ENCODE results near the gene LRRC37A.
A peak's percentile ranks its signal among the peaks of the same experiment; 100 is the strongest.
"Not testable (repeated sequence)": the region's sequence is repeated elsewhere in the genome, so short reads cannot be mapped to it uniquely, and the experiment has no call there.

Gene LRRC37A

DNA sequence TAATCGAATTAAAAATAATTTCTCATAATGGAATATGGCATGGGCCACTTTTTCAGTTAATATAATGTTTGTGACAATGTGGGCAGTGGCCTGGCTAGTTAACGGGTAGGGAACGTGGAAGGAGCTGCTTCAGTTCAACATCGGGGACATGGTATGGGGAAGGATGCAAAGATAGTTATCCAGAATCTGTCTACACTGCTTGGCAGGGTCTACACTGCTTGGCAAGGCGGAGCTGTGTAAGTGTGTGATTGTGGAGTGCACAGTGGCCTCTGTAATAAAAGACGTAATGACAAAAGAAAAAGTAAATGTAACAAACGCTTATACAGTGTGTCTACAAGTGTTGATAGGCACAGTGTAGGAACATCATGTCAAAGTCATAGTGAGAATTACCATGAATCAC is 7.3 kb upstream of the LRRC37A start:
- DNase-seq (ENCODE audit: low read depth), result not testable (repeated sequence)

DNA sequence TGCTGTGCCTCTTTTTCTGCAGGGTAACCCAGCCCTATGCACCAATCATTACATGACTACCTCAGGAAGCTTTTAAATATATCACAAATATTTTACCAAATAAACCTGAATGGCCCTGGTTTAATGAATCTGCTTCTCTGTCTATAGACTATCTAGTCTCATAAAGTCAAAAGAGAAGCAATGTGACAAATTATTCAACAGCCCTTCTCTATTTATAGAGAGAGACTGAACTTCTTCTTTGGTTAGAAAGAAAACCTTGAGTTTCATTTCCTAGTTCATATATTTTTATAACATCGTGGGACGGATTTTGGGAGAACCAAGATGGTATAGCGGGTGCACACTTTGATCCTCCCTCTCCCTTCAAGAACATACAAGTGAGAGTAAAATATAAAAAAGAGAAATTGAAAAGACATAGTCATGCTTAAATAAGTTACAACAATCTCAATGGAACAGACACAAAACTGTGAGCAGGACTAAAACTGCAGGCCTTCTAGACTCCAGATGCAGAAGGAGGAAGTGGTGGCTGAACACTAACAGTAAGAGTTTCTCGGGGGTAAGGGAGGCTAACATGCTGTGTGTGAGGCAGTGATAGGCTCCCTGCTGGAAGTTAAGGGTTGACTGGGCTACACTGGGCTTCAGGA is 3.9 kb upstream of the LRRC37A start:
- DNase-seq (ENCODE audit: low read depth), result not testable (repeated sequence)

DNA sequence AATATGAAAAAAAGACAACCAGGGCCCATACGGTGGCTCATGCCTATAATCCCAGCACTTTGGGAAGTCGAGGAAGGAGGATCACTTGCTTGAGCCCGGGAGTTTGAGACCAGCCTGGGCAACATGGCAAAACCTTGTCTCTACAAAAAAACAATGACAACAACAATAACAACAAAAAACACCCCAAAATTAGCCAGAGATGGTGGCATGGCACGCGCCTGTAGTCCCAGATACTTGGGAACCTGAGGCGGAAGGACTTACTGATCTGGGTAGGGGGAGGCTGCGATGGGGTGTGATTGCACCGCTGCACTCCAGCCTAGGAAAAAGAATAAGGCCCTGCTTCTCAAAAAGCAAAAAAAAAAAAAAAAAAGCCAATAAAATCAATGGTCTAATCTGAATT is 3.3 kb upstream of the LRRC37A start:
- not testable (repeated sequence) for DNase-seq (ENCODE audit: low read depth)

DNA sequence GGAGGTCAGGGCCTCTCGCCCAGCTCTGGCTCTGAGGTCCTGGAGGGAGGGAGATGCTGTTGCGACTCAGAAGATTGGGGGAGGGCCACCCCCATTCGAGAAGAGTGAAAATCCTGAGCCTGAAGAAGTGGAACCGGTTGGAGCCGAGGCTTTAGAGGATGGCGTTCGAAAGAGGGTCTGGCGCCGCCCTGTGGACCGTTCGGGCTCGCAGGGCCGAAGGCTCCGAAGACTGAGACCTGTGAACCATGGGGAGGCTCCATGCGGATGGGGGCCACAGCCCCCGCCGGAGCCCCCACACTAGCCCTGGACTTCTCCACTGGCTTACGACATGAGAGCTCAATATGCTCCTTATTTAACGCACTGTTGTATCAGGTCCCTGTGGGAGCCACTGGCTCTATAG is 46.3 kb downstream of the LRRC37A start:
- not testable (repeated sequence) for DNase-seq (ENCODE audit: low read depth)

DNA sequence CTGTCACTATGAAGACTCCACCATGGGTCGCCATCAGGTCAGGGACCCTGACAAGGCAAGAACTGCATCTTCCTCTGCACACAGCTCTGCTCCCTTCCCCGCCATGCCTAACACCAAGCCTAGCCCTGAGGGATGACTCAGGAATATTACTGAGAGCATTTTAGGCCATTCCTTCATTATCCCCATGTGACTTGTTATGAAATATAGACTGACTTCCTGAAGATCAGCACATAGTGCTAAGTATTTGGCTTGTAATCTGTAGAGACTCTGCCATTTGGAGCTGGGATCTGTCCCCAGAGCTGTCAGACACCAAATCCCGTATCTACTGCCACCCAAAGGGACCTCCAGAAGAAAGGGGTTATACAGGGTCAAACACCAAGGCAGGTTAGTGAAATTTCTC is 47.2 kb downstream of the LRRC37A start:
- DNase-seq (ENCODE audit: low read depth), result not testable (repeated sequence)

DNA sequence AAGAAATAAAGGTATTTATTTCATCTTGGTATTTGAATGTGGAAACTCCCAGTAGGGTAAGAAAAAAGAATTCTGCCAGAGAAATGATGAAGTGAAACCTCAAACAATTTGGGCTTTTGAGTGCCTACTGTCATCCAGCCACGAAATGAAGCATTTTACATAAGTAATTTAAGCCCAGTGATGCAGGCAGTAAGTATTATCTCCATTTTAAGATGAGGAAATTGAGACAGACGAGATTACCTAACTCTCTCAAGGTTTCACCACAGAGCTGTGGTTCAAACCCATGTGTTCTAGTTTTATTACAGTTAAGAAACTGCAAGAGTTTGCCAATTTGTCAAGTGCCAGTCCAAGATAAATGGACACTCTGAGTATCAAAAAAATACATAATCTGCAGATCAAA is 53.4 kb downstream of the LRRC37A start:
- DNase-seq (ENCODE audit: low read depth), result not testable (repeated sequence)

- not testable (repeated sequence) for DNase-seq (ENCODE audit: low read depth)
Measured at GRCh38 chr17:46349060-46349459, 54.1 kb downstream of the LRRC37A start.

DNA sequence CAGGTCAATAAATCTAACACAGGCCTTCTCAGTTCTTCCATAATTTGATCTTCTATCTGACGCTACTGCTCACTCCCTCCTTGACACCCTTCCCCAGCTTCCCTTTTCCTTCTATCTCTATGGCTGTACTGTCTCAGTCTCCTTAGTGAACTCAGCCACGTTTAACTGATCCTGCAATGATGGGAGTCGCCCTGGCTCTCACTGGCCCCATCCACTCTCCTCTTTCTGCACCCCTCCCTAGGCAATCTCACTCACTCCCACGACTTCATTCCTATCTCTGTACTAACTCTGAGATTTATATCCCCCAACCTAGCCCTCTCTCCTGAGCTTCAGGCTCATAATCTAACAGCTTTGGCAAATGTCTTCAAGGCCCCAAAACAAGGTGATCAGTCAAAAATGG is 58.9 kb downstream of the LRRC37A start:
- DNase-seq (ENCODE audit: low read depth), result not testable (repeated sequence)

- not testable (repeated sequence) for DNase-seq (ENCODE audit: low read depth)
Measured at GRCh38 chr17:46361145-46361735, 66.3 kb downstream of the LRRC37A start.

DNA sequence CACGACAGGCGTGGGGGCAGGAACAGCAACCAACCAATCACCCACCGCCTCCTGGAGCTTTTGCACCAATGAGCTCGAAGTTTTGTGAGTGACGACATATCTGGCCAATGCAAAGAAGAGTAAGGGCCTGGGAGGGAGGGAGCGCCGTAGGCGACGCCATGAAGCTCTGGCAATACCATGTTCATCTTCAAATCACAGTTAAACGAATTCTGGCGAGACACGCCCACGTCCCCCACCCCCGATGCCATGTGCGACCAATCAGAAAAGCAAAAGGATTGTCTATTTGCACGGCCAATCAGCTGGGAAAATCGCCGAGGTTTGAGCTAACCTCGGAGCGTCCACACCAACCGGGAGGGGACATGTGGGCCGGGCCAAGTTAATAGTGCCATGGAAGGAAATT is 66.8 kb downstream of the LRRC37A start, which contains the start of gene ARL17B:
ARL17B (minus strand) TSS at position 12 of the 400 bp plus-strand sequence. CDS start 3,369 bp downstream, outside the sequence.
- peak; percentile 79 for DNase-seq (ENCODE audit: low read depth)

DNA sequence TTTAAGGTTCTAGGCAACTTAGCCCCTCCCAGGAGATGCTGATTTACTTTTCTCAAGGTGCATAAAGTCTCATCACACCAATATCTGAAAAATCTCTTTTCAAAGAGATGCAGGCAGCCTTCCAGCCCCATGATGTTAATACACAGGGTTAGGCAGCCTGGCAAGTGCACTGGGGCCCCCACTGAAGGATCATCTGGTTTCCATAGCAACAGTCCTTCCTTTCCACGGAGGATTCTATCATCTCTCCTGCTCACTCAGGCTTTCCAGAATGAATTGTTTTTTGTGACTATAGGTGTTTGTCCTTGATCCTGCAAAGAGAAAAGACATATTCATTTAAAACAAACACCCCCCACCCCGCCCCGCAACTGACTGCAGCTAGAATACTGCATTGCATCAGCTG is 72.6 kb downstream of the LRRC37A start:
- DNase-seq (ENCODE audit: low read depth), result not testable (repeated sequence)

DNA sequence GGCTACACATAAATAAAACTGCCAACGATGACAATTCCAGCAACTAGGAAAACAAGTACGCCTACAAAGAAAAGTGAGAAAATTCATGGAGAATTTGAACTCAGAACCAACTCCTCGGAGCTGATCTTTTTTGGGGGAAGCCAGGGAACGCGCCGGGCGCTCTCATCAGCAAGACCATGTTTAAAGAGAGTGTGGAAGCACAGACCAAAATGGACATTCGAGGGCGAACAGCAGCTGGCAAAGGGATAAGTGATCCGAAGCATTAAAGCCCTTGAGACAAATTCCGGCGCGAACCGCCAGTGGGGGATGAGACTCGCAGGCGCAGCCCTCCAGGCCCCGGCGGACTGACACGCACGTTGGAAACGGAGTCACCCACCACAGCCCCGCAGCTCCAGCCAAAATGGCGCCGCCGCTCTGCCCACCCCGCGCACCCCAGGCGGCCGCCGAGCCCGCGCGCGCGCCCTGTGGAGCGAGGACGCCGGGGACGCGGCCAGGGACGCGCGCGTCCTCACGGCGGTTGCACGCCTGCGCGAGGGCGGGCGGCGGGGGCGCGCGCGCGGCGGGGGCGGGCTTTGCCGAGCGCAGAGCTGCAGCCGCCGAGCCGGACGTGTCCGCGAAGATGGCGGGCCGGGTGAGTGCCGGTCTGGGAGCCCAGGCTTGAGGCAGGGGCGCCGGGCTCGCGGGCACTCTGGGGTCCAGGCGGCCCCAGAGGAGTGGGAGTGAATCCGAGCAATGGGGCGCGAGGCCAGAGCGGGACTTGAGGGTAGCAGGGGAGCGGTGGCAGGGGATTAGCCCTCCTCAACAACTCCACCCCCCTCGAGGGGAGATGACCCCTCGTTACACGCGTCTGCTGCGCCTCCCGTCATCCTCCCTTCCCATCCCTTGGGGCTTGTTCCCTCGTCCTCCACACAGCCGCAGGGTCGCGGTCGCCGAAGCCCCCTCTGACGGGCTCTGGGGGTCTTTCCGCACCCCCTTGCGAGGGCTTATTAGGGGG is 77.6 kb downstream of the LRRC37A start:
- DNase-seq (ENCODE audit: low read depth), result not testable (repeated sequence)

- DNase-seq (ENCODE audit: low read depth), result not testable (repeated sequence)
Measured at GRCh38 chr17:46373418-46373817, 78.5 kb downstream of the LRRC37A start.

GRCh38 chr17:46383118-46383517 is 88.2 kb downstream of the LRRC37A start:
- not testable (repeated sequence) for DNase-seq (ENCODE audit: low read depth)

- not testable (repeated sequence) for DNase-seq (ENCODE audit: low read depth)
Measured at GRCh38 chr17:46385491-46385890, 90.6 kb downstream of the LRRC37A start.
